K562 (cell line): ENCODE measurements around the gene MC4R. TPM values are rescaled to one million over a fixed set of nuclear protein-coding genes. Genes with fewer than 3 reads are reported as not detected.

Experiments
- FOXA3 ChIP-seq, 2 experiments: fragments of 450-650 bp in 1 of 2; sonication (generic) in 1 of 2; formaldehyde crosslinking; IDR thresholded peaks in 1 of 2; conservative IDR thresholded peaks in 1 of 2; 2 replicates each; pipeline versions ENCODE4 v1.4.0 to v1.8.0; 2020 to 2022; ENCODE audit warnings: mild to moderate bottlenecking in 2 of 2, missing genetic modification reagents in 1 of 2
- HDAC6 ChIP-seq: IDR thresholded peaks from 2 replicates; pipeline ENCODE4 v1.6.1; 2012; ENCODE audit warnings: low read depth, mild to moderate bottlenecking, control low read depth, inconsistent platforms, low read length, moderate library complexity
- HNRNPUL1 ChIP-seq: fragments of 200-400 bp; formaldehyde crosslinking; IDR thresholded peaks from 2 replicates; pipeline ENCODE4 v1.6.1; 2017; ENCODE audit warnings: low read length
- POLR2G ChIP-seq: fragments of 200-400 bp; formaldehyde crosslinking; IDR thresholded peaks from 2 replicates; pipeline ENCODE4 v1.6.1; 2017; ENCODE audit warnings: low read depth, mild to moderate bottlenecking, antibody characterized with exemption, low read length, moderate library complexity
- ZNF431 ChIP-seq: sonication (generic); formaldehyde crosslinking; IDR thresholded peaks from 2 replicates; pipeline ENCODE4 v1.8.0; 2022; ENCODE audit warnings: mild to moderate bottlenecking, missing genetic modification reagents
- ZNF586 ChIP-seq: fragments of 450-650 bp; formaldehyde crosslinking; conservative IDR thresholded peaks from 2 replicates; pipeline ENCODE4 v1.4.0; 2020; ENCODE audit warnings: mild to moderate bottlenecking, moderate library complexity
- polyA plus RNA-seq, 8 experiments: library from polyadenylated mRNA; depleted of rRNA in 4 of 8; stranded (reverse) in 5 of 8; unstranded in 3 of 8; fragments of >200 nt; fragmentation: Nextera tagmentation in 2 of 8; fragmentation: Illumina TruSeq in 1 of 8; extraction: Ambion mirVana in 2 of 8; extraction: Trizol in 1 of 8; gene quantifications; 2 replicates each; pipeline versions ENCODE4 v1.2.1 to v1.2.3, GENCODE V29; 2011 to 2014; ENCODE audit warnings: inconsistent platforms in 1 of 8, missing spikeins in 1 of 8
- total RNA-seq, 7 experiments: library from RNA; depleted of rRNA in 6 of 7; stranded (reverse); fragments of >200 nt in 6 of 7; fragmentation: Illumina TruSeq in 2 of 7; extraction: Trizol in 2 of 7; gene quantifications; 2 replicates each; pipeline versions ENCODE4 v1.2.1 to v1.2.3, GENCODE V29; 2011 to 2021; ENCODE audit warnings: low replicate concordance in 1 of 7
- TF ChIP-seq, protein P1 (sequence below): sonication (generic); formaldehyde crosslinking; IDR thresholded peaks from 2 replicates; pipeline ENCODE4 v1.8.1; 2023; ENCODE audit warnings: missing genetic modification reagents, mild to moderate bottlenecking, borderline replicate concordance
- TF ChIP-seq, protein P2 (sequence below): fragments of 450-650 bp; IDR thresholded peaks from 2 replicates; pipeline ENCODE4 v1.6.1; 2016

The MC4R gene
- total and polyA plus RNA-seq, 9 of the 15 experiments (the other 6 are each of a cell fraction or from before 2014, with no cell fraction given): not detected

DNA sequence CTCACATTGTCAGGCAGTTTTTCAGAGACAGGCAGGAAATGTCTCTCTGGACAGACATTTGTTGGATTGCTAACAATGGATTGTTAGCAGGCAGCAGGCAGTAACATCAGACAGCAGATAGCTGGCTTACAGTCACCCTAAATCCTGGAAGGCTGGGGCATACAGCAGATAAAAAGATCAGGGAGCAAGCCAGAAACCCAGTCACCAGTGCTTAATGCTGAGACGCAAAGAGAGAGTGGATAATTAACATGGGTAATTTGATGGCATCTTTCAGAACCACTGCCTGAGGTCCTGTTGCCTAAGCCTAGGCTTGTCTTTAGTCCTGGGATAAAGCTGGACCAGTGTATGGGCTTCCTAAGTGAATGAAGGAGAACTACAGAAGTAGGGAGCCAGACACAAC is 22.4 kb downstream of the MC4R start (continued):
- TF ChIP-seq HDAC6: no peak
- TF ChIP-seq, protein P1, sequence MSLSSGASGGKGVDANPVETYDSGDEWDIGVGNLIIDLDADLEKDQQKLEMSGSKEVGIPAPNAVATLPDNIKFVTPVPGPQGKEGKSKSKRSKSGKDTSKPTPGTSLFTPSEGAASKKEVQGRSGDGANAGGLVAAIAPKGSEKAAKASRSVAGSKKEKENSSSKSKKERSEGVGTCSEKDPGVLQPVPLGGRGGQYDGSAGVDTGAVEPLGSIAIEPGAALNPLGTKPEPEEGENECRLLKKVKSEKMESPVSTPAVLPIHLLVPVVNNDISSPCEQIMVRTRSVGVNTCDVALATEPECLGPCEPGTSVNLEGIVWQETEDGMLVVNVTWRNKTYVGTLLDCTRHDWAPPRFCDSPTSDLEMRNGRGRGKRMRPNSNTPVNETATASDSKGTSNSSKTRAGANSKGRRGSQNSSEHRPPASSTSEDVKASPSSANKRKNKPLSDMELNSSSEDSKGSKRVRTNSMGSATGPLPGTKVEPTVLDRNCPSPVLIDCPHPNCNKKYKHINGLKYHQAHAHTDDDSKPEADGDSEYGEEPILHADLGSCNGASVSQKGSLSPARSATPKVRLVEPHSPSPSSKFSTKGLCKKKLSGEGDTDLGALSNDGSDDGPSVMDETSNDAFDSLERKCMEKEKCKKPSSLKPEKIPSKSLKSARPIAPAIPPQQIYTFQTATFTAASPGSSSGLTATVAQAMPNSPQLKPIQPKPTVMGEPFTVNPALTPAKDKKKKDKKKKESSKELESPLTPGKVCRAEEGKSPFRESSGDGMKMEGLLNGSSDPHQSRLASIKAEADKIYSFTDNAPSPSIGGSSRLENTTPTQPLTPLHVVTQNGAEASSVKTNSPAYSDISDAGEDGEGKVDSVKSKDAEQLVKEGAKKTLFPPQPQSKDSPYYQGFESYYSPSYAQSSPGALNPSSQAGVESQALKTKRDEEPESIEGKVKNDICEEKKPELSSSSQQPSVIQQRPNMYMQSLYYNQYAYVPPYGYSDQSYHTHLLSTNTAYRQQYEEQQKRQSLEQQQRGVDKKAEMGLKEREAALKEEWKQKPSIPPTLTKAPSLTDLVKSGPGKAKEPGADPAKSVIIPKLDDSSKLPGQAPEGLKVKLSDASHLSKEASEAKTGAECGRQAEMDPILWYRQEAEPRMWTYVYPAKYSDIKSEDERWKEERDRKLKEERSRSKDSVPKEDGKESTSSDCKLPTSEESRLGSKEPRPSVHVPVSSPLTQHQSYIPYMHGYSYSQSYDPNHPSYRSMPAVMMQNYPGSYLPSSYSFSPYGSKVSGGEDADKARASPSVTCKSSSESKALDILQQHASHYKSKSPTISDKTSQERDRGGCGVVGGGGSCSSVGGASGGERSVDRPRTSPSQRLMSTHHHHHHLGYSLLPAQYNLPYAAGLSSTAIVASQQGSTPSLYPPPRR: no peak
- no peak for TF ChIP-seq ZNF431 (CRISPR knock-in tag)
- TF ChIP-seq, protein P2, sequence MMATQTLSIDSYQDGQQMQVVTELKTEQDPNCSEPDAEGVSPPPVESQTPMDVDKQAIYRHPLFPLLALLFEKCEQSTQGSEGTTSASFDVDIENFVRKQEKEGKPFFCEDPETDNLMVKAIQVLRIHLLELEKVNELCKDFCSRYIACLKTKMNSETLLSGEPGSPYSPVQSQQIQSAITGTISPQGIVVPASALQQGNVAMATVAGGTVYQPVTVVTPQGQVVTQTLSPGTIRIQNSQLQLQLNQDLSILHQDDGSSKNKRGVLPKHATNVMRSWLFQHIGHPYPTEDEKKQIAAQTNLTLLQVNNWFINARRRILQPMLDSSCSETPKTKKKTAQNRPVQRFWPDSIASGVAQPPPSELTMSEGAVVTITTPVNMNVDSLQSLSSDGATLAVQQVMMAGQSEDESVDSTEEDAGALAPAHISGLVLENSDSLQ: no peak
- TF ChIP-seq ZNF586 (CRISPR knock-in tag): no peak
- no peak for TF ChIP-seq FOXA3 (CRISPR knock-in tag; conservative IDR thresholded peaks at IDR 0.05 in 1 of 2, IDR thresholded peaks at IDR 0.05 in 1 of 2)
- TF ChIP-seq HNRNPUL1: no peak
- TF ChIP-seq POLR2G: no peak
- TF ChIP-seq, all 486 proteins: peak for 0
